GM15510 (cell line): ENCODE measurements around the gene TMEM95.

Source experiments
- POLR2A ChIP-seq: IDR thresholded peaks from 3 replicates; pipeline ENCODE4 v1.6.1; 2011; ENCODE audit warnings: borderline replicate concordance; ENCODE audit not compliant: insufficient read length; ENCODE audit errors: extremely low read depth

Gene TMEM95

DNA sequence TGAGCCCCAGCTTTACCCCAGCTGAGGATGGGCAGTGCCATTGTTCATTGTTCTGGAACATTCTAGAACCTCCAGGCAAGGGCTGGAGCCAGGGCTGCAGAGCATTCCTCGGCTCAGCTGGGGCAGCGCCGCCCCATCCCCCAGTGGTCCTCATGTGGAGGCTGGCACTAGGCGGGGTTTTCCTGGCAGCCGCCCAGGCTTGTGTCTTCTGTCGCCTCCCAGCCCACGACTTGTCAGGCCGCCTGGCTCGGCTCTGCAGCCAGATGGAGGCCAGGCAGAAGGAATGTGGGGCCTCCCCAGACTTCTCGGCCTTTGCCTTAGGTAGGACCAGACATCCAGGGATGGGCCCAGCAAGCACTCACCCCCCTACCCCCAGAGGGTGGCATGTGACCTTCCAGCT, at the start of gene TMEM95:
Gene TMEM95, plus strand, starts transcription at position 104 of the 400 bp plus-strand sequence. Its CDS starts 49 bp downstream, at position 153.
- TF ChIP-seq POLR2A: no peak

GRCh38 chr17:7306911-7307685, 47.9 kb upstream of the TMEM95 start, which contains the start of gene EIF5A:
EIF5A (plus strand) TSS chr17:7307628; CDS start chr17:7309636, 2,008 bp downstream.
- TF ChIP-seq POLR2A: peak; percentile 84

GRCh38 chr17:7307686-7308624, 47.0 kb upstream of the TMEM95 start:
- peak; percentile 30 for TF ChIP-seq POLR2A

- no peak for TF ChIP-seq POLR2A
Measured at GRCh38 chr17:7308625-7309433, 46.1 kb upstream of the TMEM95 start.

- no peak for TF ChIP-seq POLR2A
Measured at GRCh38 chr17:7309628-7310027, 45.3 kb upstream of the TMEM95 start.

GRCh38 chr17:7311110-7311705, 43.7 kb upstream of the TMEM95 start:
- no peak for TF ChIP-seq POLR2A

GRCh38 chr17:7312432-7313087, 42.4 kb upstream of the TMEM95 start:
- no peak for TF ChIP-seq POLR2A

GRCh38 chr17:7313088-7313889, 41.7 kb upstream of the TMEM95 start:
- TF ChIP-seq POLR2A: peak; percentile 31

GRCh38 chr17:7313890-7314718, 40.9 kb upstream of the TMEM95 start:
- TF ChIP-seq POLR2A: no peak

DNA sequence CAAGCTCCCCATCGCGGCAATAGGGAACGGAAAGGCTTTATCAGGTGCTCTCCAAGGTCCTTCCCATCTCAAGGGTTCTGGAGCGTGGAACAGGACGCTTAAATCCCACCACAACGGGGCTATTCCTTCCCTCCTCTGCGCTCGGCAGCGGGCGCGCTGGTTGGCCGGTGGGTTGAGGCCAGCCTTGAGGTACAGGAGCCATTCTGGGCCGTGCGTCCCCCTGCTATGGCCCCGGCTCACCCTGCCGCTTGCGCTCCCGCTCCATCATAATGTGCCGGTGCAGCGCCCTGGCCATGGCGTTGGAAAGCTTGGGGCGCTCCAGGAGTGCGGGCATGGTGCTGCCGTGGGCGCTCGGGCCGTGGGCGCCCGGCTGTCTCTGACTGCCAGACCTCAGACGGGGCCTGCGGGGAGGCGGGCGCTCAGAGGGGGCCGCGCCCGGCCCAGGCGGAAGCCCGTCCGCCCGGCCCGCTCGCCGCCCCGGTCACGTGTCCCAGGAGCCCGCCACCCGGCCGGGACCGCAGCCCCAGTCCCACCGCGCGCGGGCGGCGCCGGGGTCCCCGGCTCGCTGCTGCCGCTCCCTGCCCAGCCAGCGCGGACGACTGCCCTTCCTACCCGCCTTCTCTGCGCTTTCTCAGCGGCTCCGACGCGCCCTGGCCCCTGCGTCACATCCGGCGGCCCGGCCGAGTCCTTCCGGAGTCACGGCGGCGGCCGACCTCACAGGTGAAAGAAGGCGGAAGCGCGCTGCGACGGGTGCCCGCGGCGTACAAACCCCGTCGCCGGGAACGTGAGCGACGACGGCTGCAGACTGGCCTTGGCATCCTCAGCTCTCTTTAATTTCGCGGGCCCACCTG, 40.0 kb upstream of the TMEM95 start, which contains the start of gene GPS2:
Gene GPS2, minus strand, starts transcription at position 642 of the 851 bp plus-strand sequence. Its CDS starts 308 bp downstream, at position 334.
- TF ChIP-seq POLR2A: peak; percentile 83
